Stimulated activated effector memory CD8-positive, alpha-beta T cell treated with anti-CD3 and anti-CD28 coated beads, Interleukin-12 subunit alpha, Interleukin-12 subunit beta, amount 100 ng/mL, for 72 hours (primary cell): Measurements from ENCODE around the gene SASH1.

ENCODE experiments used
- ATAC-seq: fragments of 150-1000 bp; cut with Tn5 transposase; 2 replicates; pipeline ENCODE4 v1.10.0; 2021
- DNase-seq, 2 donors: peaks; one replicate each; pipeline ENCODE4 v3.0.0; 2021 to 2022; ENCODE audit warnings: low spot score in 2 of 2
- H3K27ac Mint-ChIP-seq: one replicate; pipeline ENCODE4 v1.8.0; 2022; ENCODE audit warnings: mild to moderate bottlenecking, mixed read lengths
- H3K36me3 Mint-ChIP-seq: one replicate; pipeline ENCODE4 v1.8.0; 2022; ENCODE audit warnings: mild to moderate bottlenecking, mixed read lengths
- H3K4me1 Mint-ChIP-seq: one replicate; pipeline ENCODE4 v1.8.0; 2022; ENCODE audit warnings: mixed read lengths
- H3K4me3 Mint-ChIP-seq: one replicate; pipeline ENCODE4 v1.8.0; 2022; ENCODE audit warnings: mild to moderate bottlenecking, mixed read lengths
- H3K9me3 Mint-ChIP-seq: one replicate; pipeline ENCODE4 v1.8.0; 2022; ENCODE audit warnings: mixed read lengths

Gene SASH1

DNA sequence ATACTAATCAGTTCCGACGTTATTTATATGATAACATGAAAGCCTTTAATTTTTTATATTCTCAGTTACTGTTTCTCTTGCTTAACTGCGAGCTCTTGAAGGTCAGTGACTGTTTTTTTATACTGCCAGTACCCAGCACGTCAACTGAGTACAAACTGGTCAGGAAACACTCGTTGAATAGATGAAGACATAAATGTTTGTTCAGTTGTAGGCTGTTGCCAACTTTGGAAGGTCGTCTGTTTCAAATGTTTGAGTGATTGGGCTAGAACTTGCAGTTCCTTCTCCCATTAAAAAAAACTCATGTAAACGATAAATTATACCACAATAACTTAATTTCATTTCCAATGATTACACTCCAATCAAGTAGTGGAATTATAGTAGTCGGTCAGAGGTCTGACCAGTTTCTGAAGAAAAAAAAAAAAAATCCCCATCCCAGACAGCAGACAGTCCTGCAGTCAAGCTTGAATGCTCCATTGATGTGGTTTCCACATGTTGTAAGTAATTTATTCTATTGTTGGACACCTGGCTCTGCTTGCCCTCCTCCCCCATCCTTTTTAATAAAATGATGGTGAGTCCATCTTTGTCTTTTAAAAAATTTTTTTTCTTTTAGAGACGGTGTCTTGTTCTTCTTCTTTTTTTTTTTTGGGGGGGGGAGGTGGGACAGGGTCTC is 81.1 kb downstream of the SASH1 start:
- no peak for ATAC-seq
- H3K27ac Mint-ChIP-seq = no peak overlapping the region
- DNase-seq = no peak
- no peak overlapping the region for H3K4me3 Mint-ChIP-seq
- no peaks in the 10 kb centered on the region for H3K9me3 Mint-ChIP-seq
- no peaks in the 10 kb centered on the region for H3K4me1 Mint-ChIP-seq
- H3K36me3 Mint-ChIP-seq = no peaks in the 10 kb centered on the region

DNA sequence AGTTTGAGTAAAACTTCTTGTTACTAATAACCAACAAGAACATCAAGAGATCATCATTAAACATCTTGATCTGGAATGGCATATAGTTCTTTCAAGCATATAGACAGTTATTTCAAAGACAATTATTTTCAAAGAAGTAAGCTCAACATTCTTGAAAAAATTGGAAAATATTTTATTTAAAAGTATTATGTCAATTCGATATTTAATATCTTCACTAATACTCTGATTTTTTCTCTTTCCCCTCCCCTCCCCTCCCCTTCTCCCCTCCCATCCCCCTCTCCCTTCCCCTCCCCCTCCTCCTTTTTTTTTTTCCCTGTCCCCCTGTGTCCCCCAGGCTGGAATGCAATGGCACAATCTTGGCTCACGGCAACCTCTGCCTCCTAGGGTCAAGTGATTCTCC is 82.8 kb downstream of the SASH1 start:
- Mint-ChIP-seq H3K4me1 (no peaks in the 10 kb centered on the region), H3K36me3 (no peaks in the 10 kb centered on the region), H3K9me3 (no peaks in the 10 kb centered on the region), H3K27ac (no peak overlapping the region), H3K4me3 (no peak overlapping the region)
- no peak for DNase-seq
- ATAC-seq = no peak

DNA sequence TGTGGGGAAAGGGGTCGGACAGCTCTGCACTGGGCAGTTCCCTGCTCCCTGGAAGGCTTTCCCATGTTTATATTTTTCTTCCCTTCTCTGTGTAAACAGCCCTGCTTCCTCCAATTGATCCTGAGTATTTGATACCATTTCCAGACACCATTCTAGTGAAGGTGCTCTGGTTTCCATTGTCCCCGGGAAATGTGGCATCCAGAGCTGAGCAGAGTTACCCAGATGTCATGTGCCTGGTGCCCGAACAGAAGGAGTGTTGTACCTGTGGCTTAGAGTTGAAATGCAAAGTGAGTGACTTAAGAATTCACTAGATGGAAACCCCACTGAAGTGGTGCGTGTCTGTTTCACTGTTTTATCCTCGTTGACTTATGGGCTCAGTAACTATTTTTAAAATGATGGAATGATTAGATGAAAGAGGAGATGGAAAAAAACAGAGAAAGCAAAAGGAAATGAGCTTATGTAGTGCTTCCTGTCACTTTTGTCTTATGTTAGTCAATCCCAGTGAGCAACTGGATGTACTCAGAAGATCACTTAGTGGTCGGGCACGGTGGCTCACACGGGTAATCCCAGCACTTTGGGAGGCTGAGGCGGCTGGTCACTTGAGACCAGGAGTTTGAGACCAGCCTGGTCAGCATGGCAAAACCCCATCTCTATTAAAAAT is 83.8 kb downstream of the SASH1 start:
- DNase-seq (no peak), ATAC-seq (no peak)
- Mint-ChIP-seq H3K4me1 (no peaks in the 10 kb centered on the region), H3K4me3 (no peak overlapping the region), H3K9me3 (no peaks in the 10 kb centered on the region), H3K27ac (no peak overlapping the region), H3K36me3 (no peaks in the 10 kb centered on the region)

DNA sequence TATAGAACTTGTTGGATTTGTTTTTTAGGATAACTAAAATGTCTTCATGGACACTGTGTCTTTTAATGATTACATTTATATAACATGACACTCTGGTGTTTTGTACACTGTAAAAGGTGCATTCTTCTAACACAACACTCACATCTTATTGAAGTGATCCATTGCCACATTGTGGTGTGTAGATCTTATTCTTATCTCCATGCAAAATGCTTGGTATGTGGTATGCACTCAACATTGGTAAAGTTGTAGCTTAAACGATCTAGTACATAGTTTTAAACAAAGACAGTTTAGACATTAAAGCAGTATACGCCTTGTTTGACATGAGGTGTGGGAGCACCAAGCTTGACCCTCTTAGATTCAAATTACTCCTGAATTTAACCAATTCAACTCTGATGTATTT is 84.7 kb downstream of the SASH1 start:
- H3K4me1 Mint-ChIP-seq = no peaks in the 10 kb centered on the region
- H3K9me3 Mint-ChIP-seq = no peaks in the 10 kb centered on the region
- no peak overlapping the region for H3K4me3 Mint-ChIP-seq
- ATAC-seq (no peak), DNase-seq (no peak)
- H3K36me3 Mint-ChIP-seq = no peaks in the 10 kb centered on the region
- H3K27ac Mint-ChIP-seq = no peak overlapping the region

DNA sequence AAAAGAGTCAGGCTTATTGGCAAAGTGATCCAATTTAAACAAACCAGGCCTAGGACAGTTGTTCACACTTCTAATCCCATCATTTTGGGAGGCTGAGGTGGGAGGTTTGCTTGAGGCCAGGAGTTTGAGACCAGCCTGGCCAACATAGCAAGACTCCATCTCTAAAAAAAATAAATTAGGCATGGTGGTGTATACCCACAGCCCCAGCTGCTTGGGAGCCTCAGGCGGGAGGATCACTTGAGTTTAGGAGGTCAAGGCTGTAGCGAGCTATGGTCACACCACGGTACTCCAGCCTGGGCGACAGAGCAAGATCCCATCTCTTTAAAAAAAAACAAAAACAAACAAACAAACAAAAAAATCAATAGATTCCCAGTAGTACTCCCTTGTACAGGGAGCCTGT is 86.8 kb downstream of the SASH1 start:
- Mint-ChIP-seq H3K36me3 (no peaks in the 10 kb centered on the region), H3K9me3 (no peaks in the 10 kb centered on the region), H3K4me3 (no peak overlapping the region), H3K27ac (no peak overlapping the region), H3K4me1 (no peaks in the 10 kb centered on the region)
- DNase-seq (no peak), ATAC-seq (no peak)

DNA sequence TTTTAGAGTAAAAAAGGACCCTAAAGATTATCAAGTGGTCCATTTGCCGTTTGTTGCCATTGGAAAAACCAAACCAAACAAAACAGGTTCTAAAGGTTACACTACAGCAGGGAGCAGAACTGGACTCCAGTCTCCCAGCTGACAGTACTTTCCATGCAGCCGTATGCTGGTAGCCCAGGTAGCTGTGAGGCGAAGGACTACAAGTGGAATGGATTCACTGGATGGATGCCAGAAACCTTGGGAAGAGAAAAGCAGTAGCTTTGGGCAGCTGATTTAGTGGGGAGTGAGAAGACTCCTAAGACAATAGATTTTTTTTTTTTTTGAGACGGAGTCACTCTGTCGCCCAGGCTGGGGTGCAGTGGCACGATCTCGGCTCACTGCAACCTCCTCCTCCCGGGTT is 88.3 kb downstream of the SASH1 start:
- no peak overlapping the region for H3K4me3 Mint-ChIP-seq
- DNase-seq (no peak), ATAC-seq (no peak)
- H3K9me3 Mint-ChIP-seq = no peaks in the 10 kb centered on the region
- H3K27ac Mint-ChIP-seq = no peak overlapping the region
- H3K4me1 Mint-ChIP-seq = no peaks in the 10 kb centered on the region
- H3K36me3 Mint-ChIP-seq = no peaks in the 10 kb centered on the region

DNA sequence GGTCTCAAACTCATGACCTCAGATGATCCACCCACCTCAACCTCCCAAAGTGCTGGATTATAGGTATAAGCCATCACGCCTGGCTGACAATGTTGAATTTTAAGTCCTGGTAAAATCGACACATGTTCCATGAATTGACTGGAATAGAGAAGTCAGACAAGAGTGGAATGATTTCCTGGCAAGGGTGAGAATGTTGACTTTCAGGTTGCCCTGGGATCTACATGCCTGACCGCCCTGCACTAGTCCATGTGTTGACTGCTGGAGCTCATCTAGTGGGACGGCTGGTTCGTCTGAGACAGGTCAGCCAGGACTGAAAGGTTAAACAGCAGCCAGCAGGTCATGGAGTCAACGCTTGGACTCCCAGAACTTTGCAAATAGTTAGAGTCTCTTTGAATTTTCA is 88.8 kb downstream of the SASH1 start:
- Mint-ChIP-seq H3K4me1 (no peaks in the 10 kb centered on the region), H3K9me3 (no peaks in the 10 kb centered on the region), H3K36me3 (no peaks in the 10 kb centered on the region), H3K4me3 (no peak overlapping the region), H3K27ac (no peak overlapping the region)
- ATAC-seq (no peak), DNase-seq (no peak)

DNA sequence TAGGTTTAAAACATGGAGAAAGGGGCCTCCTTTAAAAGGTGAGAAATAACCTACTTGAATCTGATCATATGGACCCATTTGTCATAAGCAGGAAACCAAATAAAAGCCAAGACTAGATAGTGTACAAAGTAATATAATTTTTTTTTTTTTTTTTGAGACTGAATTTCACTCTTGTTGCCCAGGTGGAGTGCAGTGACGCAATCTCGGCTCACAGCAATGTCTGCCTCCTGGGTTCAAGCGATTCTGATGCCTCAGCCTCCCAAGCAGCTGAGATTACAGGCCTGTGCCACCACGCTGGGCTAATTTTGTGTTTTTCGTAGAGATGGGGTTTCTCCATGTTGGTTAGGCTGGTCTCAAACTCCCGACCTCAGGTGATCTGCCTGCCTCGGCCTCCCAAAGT is 89.2 kb downstream of the SASH1 start:
- no peaks in the 10 kb centered on the region for H3K4me1 Mint-ChIP-seq
- ATAC-seq = no peak
- DNase-seq = no peak
- H3K27ac Mint-ChIP-seq = no peak overlapping the region
- no peaks in the 10 kb centered on the region for H3K9me3 Mint-ChIP-seq
- H3K36me3 Mint-ChIP-seq = no peaks in the 10 kb centered on the region
- no peak overlapping the region for H3K4me3 Mint-ChIP-seq

DNA sequence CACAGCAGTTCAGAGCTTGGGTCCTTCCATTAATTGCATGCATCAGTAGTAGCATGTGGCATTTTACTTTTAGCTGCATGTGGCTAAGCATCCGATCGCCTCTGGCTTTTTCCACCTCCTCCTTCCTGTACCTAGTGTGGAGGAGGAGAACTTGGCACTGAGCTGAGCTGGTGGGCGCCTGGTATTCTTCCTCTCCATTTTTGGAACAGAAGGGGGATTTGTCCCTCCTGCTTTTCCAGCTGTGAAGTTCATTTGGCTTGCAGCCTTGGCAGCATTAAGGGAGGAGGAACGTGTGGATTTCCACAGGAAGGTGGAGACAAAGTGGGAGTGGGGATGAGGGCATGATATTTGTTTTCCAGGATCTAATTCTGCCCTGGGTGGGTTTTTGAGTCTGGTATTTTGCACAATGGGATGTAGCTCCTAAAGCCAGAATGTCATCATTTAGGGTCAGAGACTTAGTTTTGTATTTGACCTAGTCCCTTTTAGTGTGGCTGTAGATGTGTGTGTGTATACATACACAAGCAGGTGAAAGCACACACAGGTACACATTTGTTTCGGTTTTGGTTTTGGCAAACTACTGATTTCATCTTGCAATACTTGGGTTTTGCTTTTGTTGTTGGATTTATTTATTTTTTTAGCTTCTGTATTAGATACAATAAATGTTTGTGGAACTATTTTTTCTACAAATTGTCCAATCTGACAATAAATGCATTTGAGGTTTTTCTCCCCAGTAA is 90.0 kb downstream of the SASH1 start:
- Mint-ChIP-seq H3K9me3 (no peaks in the 10 kb centered on the region), H3K27ac (no peak overlapping the region), H3K36me3 (no peaks in the 10 kb centered on the region), H3K4me1 (no peaks in the 10 kb centered on the region), H3K4me3 (no peak overlapping the region)
- no peak for DNase-seq
- no peak for ATAC-seq

DNA sequence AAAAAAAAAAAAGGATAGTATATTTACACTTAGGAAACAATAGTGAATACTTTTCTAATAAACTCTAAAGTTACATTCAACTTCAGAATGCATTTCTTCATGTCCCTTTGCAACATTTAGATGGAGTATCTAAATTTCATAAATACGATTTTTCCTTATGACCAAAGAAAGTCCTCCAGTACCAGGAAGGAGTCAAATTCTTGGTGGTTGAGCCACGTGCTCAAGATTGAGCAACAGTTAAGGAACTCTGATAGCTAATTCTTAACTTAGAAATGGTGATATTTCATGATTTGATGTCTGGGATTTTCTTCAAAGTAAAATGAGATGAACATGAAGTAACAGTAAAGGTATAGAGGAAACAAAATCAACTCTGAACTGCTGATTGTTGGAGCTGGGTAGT is 92.7 kb downstream of the SASH1 start:
- no peaks in the 10 kb centered on the region for H3K9me3 Mint-ChIP-seq
- no peaks in the 10 kb centered on the region for H3K36me3 Mint-ChIP-seq
- H3K27ac Mint-ChIP-seq = no peak overlapping the region
- H3K4me3 Mint-ChIP-seq = no peak overlapping the region
- ATAC-seq (no peak), DNase-seq (no peak)
- no peaks in the 10 kb centered on the region for H3K4me1 Mint-ChIP-seq

DNA sequence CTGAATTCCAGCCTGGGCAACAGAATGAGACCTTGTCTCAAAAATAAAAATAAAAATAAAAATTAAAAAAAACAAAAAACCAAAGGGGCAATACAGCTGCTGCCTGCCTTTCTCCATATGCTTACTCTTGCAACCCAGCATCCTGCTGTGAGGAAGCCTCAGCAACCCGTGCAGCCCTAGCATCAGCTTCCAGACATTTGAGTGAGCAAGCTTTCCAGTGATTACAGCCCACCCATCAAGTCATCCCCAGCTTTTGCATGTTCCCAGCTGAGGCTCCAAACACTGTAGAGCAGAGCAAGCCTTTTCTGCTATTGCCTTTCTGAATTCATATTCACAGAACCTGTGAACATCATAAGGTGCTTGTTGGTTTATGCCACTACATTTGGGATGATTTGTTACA is 93.8 kb downstream of the SASH1 start:
- H3K9me3 Mint-ChIP-seq = no peaks in the 10 kb centered on the region
- no peak overlapping the region for H3K27ac Mint-ChIP-seq
- H3K4me3 Mint-ChIP-seq = no peak overlapping the region
- ATAC-seq = no peak
- no peaks in the 10 kb centered on the region for H3K36me3 Mint-ChIP-seq
- no peak for DNase-seq
- peaks cover 3% of the 10 kb centered on the region for H3K4me1 Mint-ChIP-seq

DNA sequence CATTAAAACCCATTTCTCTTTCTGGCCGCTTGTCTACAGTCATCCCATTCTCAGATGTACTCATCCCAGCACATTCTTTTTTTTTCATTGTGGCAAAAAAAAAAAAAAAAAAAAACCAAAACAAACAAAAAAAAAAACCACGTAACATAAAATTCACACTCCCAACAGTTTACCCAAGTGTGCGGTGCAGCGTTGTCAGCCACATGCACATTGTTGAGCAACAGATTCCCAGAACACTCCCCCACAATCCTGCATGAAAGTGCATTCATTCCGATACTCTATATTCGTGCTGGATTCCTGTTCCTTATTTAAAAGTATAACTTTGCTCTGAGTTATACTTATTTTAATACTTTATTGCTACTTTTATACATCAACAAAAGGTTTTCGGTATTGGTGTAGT is 96.0 kb downstream of the SASH1 start:
- ATAC-seq (no peak), DNase-seq (no peak)
- H3K9me3 Mint-ChIP-seq = no peaks in the 10 kb centered on the region
- H3K4me3 Mint-ChIP-seq = no peak overlapping the region
- no peaks in the 10 kb centered on the region for H3K36me3 Mint-ChIP-seq
- H3K27ac Mint-ChIP-seq = no peak overlapping the region
- H3K4me1 Mint-ChIP-seq = peaks cover 8% of the 10 kb centered on the region

DNA sequence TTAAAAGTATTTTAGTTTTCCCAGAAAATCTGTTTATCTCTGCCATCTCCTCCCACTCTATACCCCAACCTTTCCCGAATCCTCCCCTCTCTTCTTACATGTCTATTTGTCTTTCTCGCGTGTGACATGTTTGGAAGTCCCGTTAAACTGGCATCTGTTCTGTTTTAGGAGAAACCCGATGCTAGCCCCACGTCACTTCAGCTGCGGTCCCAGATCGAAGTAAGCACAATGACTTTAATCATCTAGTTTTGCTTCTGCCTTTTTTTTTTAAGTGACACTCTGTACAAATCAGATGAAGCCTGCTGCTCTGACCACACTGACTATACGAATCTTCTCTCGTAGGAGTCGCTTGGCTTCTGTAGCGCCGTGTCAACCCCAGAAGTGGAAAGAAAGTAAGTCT is 97.4 kb downstream of the SASH1 start:
- peaks cover 8% of the 10 kb centered on the region for H3K4me1 Mint-ChIP-seq
- no peak overlapping the region for H3K4me3 Mint-ChIP-seq
- no peak overlapping the region for H3K27ac Mint-ChIP-seq
- ATAC-seq (no peak), DNase-seq (no peak)
- H3K9me3 Mint-ChIP-seq = no peaks in the 10 kb centered on the region
- no peaks in the 10 kb centered on the region for H3K36me3 Mint-ChIP-seq

DNA sequence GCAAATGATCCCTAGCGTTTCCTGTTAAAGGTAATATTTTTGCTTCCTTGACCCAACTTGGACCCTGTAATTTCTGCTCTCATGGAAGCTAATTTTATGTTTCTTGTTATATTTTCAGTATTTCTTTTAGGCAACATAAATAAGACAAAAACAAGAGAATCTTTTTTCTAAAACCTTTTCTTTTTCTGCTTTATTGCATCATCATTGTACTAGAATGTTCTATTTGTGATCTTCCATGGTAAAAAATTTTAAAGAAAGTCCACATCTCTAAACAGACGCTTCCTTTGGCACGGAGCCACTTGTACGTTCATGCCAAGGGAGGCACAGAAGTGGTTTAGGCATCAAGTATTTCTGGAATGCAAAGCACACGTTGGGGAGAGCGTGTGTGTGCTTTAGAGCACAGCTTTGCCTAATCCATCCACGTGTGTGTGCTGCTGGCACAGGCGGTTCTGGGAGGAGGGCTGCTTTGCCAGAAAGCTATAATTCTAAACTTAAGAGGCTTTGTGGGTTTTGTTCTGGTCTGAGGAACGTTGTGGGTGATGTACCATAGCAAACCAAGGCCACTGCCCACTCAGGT is 98.3 kb downstream of the SASH1 start:
- Mint-ChIP-seq H3K4me3 (no peak overlapping the region), H3K9me3 (no peaks in the 10 kb centered on the region), H3K4me1 (peaks cover 8% of the 10 kb centered on the region), H3K27ac (no peak overlapping the region), H3K36me3 (no peaks in the 10 kb centered on the region)
- no peak for DNase-seq
- no peak for ATAC-seq

DNA sequence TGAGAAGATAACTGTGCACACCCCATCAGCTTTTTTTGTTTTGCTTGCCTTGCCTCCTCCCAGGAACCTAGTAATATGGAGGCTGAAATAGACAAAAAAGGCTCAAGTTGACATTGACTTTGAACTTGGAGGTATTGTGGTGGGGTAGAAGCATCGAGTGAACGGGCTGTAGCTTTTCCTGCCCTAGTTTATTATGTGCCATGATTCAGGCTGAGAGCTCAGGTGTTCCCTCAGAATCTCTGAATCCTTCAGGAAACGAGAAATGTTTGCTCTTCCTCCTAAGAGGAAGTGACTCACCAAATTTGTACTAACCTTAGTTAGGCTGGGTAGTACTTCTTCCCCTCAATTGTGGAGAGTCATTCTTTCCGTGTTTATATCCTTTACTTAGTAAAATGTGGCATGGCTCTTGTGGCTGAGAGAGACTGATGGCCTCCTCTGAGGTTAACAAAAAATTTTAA is 98.8 kb downstream of the SASH1 start:
- Mint-ChIP-seq H3K4me3 (no peak overlapping the region), H3K9me3 (no peaks in the 10 kb centered on the region), H3K36me3 (no peaks in the 10 kb centered on the region), H3K4me1 (peaks cover 8% of the 10 kb centered on the region), H3K27ac (peak overlapping the region; percentile 19)
- ATAC-seq (peak; percentile 99), DNase-seq (no peak)
